SH-SY5Y (cell line): ENCODE results near the gene FAM241A.

Source experiments
- GATA2 ChIP-seq: IDR thresholded peaks from 2 replicates; pipeline ENCODE4 v1.6.1; 2011; ENCODE audit warnings: mild to moderate bottlenecking, low read depth, low read length
- GATA3 ChIP-seq: IDR thresholded peaks from 2 replicates; pipeline ENCODE4 v1.6.1; 2011; ENCODE audit warnings: low read depth, mild to moderate bottlenecking, low read length, moderate library complexity

- TF ChIP-seq GATA3 (no peak), GATA2 (no peak)
These were observed 36.2 kb downstream of the FAM241A start for GRCh38 chr4:112181358-112182000.
